GM10847 (cell line): ENCODE data around the gene NFKBIL1.

Source experiments
- POLR2A ChIP-seq: IDR thresholded peaks from 2 replicates; pipeline ENCODE4 v1.6.1; 2011; ENCODE audit not compliant: insufficient read length; ENCODE audit errors: extremely low read depth

Gene NFKBIL1

GRCh38 chr6:31531771-31532643 is 15.4 kb upstream of the NFKBIL1 start:
- TF ChIP-seq POLR2A: no peak

- no peak for TF ChIP-seq POLR2A
Observed at GRCh38 chr6:31532644-31533454, 14.6 kb upstream of the NFKBIL1 start.

DNA sequence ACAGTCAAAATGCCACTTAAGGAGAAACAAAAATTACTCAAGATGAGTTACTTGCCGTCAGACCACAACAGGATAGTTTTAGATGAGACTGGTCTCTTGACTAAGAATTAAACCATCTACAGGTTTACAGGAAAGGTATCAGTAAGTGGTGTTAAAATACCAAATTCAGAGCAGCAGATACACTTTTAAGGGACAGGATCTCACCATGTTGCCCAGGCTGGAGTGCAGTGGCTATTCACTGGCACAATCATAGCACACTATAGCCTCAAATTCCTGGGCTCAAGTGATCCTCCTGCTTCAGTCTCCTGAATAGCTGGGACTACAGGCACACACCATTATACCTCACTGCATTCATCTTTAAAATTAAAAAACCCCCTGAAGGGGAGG is 14.0 kb upstream of the NFKBIL1 start:
- no peak for TF ChIP-seq POLR2A

GRCh38 chr6:31534011-31534410 is 13.4 kb upstream of the NFKBIL1 start:
- TF ChIP-seq POLR2A: no peak

- no peak for TF ChIP-seq POLR2A
Observed at GRCh38 chr6:31534521-31535040, 12.8 kb upstream of the NFKBIL1 start.

GRCh38 chr6:31535538-31536324 is 11.7 kb upstream of the NFKBIL1 start:
- no peak for TF ChIP-seq POLR2A

GRCh38 chr6:31538805-31539400 is 8.5 kb upstream of the NFKBIL1 start:
- TF ChIP-seq POLR2A: no peak

- no peak for TF ChIP-seq POLR2A
Observed at GRCh38 chr6:31540640-31541039, 6.8 kb upstream of the NFKBIL1 start.

- TF ChIP-seq POLR2A: no peak
Observed at GRCh38 chr6:31541059-31541657, 6.2 kb upstream of the NFKBIL1 start.

- TF ChIP-seq POLR2A: peak; percentile 84
Observed at GRCh38 chr6:31541658-31542521, 5.5 kb upstream of the NFKBIL1 start, which contains the start of gene DDX39B. Gene DDX39B (minus strand): TSS chr6:31542003. CDS start chr6:31540532, 1,471 bp downstream.

GRCh38 chr6:31543639-31544038 is 3.8 kb upstream of the NFKBIL1 start:
- TF ChIP-seq POLR2A: no peak

GRCh38 chr6:31544676-31545075 is 2.7 kb upstream of the NFKBIL1 start:
- TF ChIP-seq POLR2A: no peak

DNA sequence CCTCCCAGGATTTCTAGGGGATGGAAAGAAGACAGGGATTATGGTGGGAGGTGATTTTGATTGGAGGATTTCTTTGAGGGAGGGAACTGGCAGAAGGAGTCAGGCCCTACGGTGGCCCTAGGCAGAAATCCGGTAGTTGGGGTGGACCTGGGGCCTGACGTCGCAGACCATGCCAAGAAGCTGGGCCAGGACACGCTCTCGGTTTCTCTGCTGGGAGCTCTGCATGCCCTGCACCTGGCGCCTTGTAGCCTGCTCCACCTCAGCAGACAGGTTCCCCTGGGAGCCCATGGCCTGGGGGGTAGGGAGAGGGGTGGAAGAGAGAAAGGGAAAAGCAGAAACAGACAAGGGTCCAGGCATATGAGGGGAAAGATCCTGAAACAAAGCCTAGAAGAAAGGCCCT is 2.1 kb upstream of the NFKBIL1 start:
- TF ChIP-seq POLR2A: no peak

DNA sequence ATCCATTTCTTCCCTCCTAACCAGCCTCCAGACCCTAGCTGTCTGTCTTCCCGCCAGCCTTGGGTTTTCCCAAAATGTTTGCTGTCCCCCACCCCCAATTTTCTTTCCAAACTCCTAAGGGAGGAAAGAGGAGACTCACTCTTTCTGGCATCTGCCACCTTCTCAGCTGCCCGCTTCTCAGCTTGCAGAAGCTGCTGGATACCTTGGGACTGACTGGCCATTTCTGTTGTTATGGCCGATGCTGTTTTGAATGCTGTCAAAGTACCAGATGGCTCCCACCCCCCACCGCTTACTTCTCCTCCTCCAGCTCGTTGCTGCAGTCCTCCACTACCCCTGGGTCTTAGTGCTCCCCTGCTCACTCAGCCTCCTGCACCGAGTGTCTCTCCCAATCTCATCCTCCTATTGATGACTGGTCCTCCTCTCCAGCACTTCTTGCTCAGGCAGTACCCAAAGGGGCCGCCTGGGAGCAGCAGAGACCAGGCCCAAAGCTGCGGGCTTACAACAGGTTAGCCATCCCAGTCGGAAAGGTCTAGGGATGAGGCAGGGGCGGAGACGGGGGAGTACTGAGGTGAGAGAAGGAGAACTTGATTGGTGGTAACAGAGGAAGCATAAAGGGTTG is 960 bp upstream of the NFKBIL1 start, which contains the start of gene ATP6V1G2:
Gene ATP6V1G2 (minus strand): TSS at position 270 of the 619 bp plus-strand sequence. CDS start 49 bp downstream, at position 221.
- no peak for TF ChIP-seq POLR2A
